PFSK-1 (cell line): ENCODE data around the gene RNF149.

Experiments
- FOXP2 ChIP-seq: optimal IDR thresholded peaks from 2 replicates; pipeline ENCODE3; 2011; ENCODE audit warnings: borderline replicate concordance, control low read depth, inconsistent platforms; ENCODE audit not compliant: insufficient read depth; ENCODE audit errors: extremely low read length, extremely low read depth
- POLR2AphosphoS5 ChIP-seq: IDR thresholded peaks from 2 replicates; pipeline ENCODE4 v1.6.1; 2012; ENCODE audit warnings: low read depth, mild to moderate bottlenecking, control low read depth, low read length, moderate library complexity
- SIN3A ChIP-seq: IDR thresholded peaks from 2 replicates; pipeline ENCODE4 v1.6.1; 2012; ENCODE audit warnings: mild to moderate bottlenecking, low read length, moderate library complexity, borderline replicate concordance; ENCODE audit not compliant: insufficient read depth
- TAF1 ChIP-seq: IDR thresholded peaks from 2 replicates; pipeline ENCODE4 v1.6.1; 2012; ENCODE audit warnings: low read length, control low read depth, borderline replicate concordance; ENCODE audit not compliant: insufficient read depth
- TF ChIP-seq, protein P1 (sequence below), 2 experiments: IDR thresholded peaks; 2 replicates each; pipeline versions ENCODE4 v1.6.1 to v1.8.0; 2011 to 2012; ENCODE audit warnings: low read depth in 2 of 2, low read length in 2 of 2, control low read depth in 1 of 2, inconsistent platforms in 1 of 2, mild to moderate bottlenecking in 1 of 2, moderate library complexity in 1 of 2; ENCODE audit not compliant: insufficient read depth in 1 of 2

DNA sequence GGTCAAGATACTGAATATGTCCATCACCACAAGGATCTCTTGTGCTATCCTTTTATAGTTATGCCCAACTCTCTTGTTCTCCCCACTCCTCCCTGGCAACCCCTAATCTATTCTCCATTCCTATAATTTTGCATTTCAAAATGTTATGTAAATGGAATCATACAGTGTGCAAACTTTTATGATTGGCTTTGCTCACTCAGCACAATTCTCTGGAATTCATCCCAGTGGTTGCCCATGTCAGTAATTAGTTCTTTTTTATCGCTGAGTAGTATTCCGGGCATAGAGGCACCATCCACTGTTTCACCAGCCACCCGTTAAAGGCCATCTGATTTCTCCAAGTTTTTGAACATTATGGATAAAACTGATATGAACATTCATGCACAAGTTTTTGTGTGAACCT is 38.4 kb upstream of the RNF149 start:
- TF ChIP-seq POLR2AphosphoS5 (no peak), SIN3A (no peak), FOXP2 (no peak), TAF1 (no peak)
- TF ChIP-seq, protein P1, sequence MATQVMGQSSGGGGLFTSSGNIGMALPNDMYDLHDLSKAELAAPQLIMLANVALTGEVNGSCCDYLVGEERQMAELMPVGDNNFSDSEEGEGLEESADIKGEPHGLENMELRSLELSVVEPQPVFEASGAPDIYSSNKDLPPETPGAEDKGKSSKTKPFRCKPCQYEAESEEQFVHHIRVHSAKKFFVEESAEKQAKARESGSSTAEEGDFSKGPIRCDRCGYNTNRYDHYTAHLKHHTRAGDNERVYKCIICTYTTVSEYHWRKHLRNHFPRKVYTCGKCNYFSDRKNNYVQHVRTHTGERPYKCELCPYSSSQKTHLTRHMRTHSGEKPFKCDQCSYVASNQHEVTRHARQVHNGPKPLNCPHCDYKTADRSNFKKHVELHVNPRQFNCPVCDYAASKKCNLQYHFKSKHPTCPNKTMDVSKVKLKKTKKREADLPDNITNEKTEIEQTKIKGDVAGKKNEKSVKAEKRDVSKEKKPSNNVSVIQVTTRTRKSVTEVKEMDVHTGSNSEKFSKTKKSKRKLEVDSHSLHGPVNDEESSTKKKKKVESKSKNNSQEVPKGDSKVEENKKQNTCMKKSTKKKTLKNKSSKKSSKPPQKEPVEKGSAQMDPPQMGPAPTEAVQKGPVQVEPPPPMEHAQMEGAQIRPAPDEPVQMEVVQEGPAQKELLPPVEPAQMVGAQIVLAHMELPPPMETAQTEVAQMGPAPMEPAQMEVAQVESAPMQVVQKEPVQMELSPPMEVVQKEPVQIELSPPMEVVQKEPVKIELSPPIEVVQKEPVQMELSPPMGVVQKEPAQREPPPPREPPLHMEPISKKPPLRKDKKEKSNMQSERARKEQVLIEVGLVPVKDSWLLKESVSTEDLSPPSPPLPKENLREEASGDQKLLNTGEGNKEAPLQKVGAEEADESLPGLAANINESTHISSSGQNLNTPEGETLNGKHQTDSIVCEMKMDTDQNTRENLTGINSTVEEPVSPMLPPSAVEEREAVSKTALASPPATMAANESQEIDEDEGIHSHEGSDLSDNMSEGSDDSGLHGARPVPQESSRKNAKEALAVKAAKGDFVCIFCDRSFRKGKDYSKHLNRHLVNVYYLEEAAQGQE (IDR thresholded peaks at IDR 0.05; ENCODE audit: insufficient read depth in 1 of 2, low read depth in 2 of 2, low read length in 2 of 2) = no peak
